HS-27A (cell line): ENCODE measurements around the gene CIDEA.

Source experiments
- DNase-seq: peaks from one replicate; pipeline ENCODE4 v3.0.0-alpha.2; 2012; ENCODE audit warnings: low read depth, missing footprints

CIDEA gene

GRCh38 chr18:12318857-12319256, 64.7 kb downstream of the CIDEA start:
- DNase-seq: no peak

- DNase-seq: no peak
Measured at GRCh38 chr18:12321333-12321732, 67.2 kb downstream of the CIDEA start.

GRCh38 chr18:12324991-12325725, 71.0 kb downstream of the CIDEA start:
- no peak for DNase-seq

- no peak for DNase-seq
Measured at GRCh38 chr18:12325726-12326245, 71.6 kb downstream of the CIDEA start.

GRCh38 chr18:12326711-12327460, 72.7 kb downstream of the CIDEA start:
- no peak for DNase-seq
